CD14-positive monocyte (primary cell): Measurements from ENCODE around the gene POU6F2. TPM values are rescaled to one million over a fixed set of nuclear protein-coding genes. Genes with fewer than 3 reads are reported as not detected.

Source experiments
- DNase-seq, 3 donors: peaks; one replicate each; pipeline ENCODE4 v3.0.0-alpha.2; 2011 to 2022
- H2AFZ ChIP-seq: 2 replicates; pipeline ENCODE4 v1.6.0; 2012; ENCODE audit warnings: mild to moderate bottlenecking, low read depth, low read length, inconsistent platforms; ENCODE audit not compliant: insufficient read depth, poor library complexity, severe bottlenecking
- H3K27ac ChIP-seq, 2 donors: 1 replicate in 1 of 2; 2 replicates in 1 of 2; pipeline ENCODE4 v1.5.1; 2012 to 2013; ENCODE audit warnings: low read length in 2 of 2, control low read depth in 1 of 2, inconsistent platforms in 1 of 2, low read depth in 1 of 2, mild to moderate bottlenecking in 1 of 2
- H3K27me3 ChIP-seq, 2 donors: one replicate each; pipeline versions ENCODE4 v1.6.0 to v1.6.1; 2011 to 2013; ENCODE audit warnings: low read length in 2 of 2; ENCODE audit not compliant: control insufficient read depth in 2 of 2, insufficient read depth in 2 of 2
- H3K36me3 ChIP-seq, 2 donors: replicated peaks in 1 of 2; 1 replicate in 1 of 2; 2 replicates in 1 of 2; pipeline versions ENCODE4 v1.5.1 to v1.6.1; 2012 to 2013; ENCODE audit warnings: low read length in 2 of 2, control low read depth in 1 of 2, inconsistent platforms in 1 of 2, mild to moderate bottlenecking in 1 of 2; ENCODE audit not compliant: insufficient read depth in 2 of 2, control insufficient read depth in 1 of 2
- H3K4me1 ChIP-seq, 2 donors: 1 replicate in 1 of 2; 2 replicates in 1 of 2; pipeline versions ENCODE4 v1.5.1 to v1.6.1; 2012 to 2013; ENCODE audit warnings: low read length in 2 of 2, control low read depth in 1 of 2, inconsistent platforms in 1 of 2, mild to moderate bottlenecking in 1 of 2, moderate library complexity in 1 of 2; ENCODE audit not compliant: insufficient read depth in 2 of 2, control insufficient read depth in 1 of 2
- H3K4me2 ChIP-seq: replicated peaks from 2 replicates; pipeline ENCODE3; 2012; ENCODE audit warnings: low read length, moderate library complexity, mild to moderate bottlenecking; ENCODE audit not compliant: poor library complexity, severe bottlenecking; ENCODE audit errors: extremely low read depth
- H3K4me3 ChIP-seq, 3 experiments: fragments of 200-600 bp in 1 of 3; sonication (generic) in 1 of 3; replicated peaks in 1 of 3; 1 replicate in 2 of 3; 2 replicates in 1 of 3; pipeline ENCODE4 v1.5.1; 2011 to 2013; ENCODE audit warnings: low read length in 3 of 3, mild to moderate bottlenecking in 3 of 3, control low read depth in 2 of 3, low read depth in 2 of 3, inconsistent platforms in 1 of 3, moderate library complexity in 1 of 3
- H3K79me2 ChIP-seq: 2 replicates; pipeline ENCODE4 v1.6.0; 2012; ENCODE audit warnings: mild to moderate bottlenecking, control low read depth, inconsistent platforms, low read length, moderate library complexity; ENCODE audit not compliant: insufficient read depth
- H3K9ac ChIP-seq: 2 replicates; pipeline ENCODE4 v1.6.0; 2017; ENCODE audit warnings: low read length, mild to moderate bottlenecking; ENCODE audit not compliant: insufficient read depth, poor library complexity, severe bottlenecking
- H3K9me3 ChIP-seq, 2 donors: replicated peaks in 1 of 2; 1 replicate in 1 of 2; 2 replicates in 1 of 2; pipeline versions ENCODE4 v1.5.1 to v1.6.1; 2012 to 2013; ENCODE audit warnings: low read length in 2 of 2, control low read depth in 1 of 2; ENCODE audit not compliant: control insufficient read depth in 1 of 2, insufficient read depth in 1 of 2
- H4K20me1 ChIP-seq: 2 replicates; pipeline ENCODE4 v1.6.0; 2012; ENCODE audit warnings: mild to moderate bottlenecking, low read length, control low read depth, moderate library complexity; ENCODE audit not compliant: insufficient read depth
- H3K27ac Mint-ChIP-seq, 7 donors: one replicate each; pipeline ENCODE4 v1.8.0; 2020; ENCODE audit warnings: mild to moderate bottlenecking in 7 of 7, mixed read lengths in 7 of 7, moderate library complexity in 6 of 7, inconsistent platforms in 2 of 7
- H3K27me3 Mint-ChIP-seq, 3 donors: one replicate each; pipeline ENCODE4 v1.8.0; 2021 to 2022; ENCODE audit warnings: low read depth in 3 of 3, mild to moderate bottlenecking in 3 of 3, mixed read lengths in 3 of 3, moderate library complexity in 3 of 3, inconsistent platforms in 1 of 3
- H3K36me3 Mint-ChIP-seq, 2 donors: one replicate each; pipeline ENCODE4 v1.8.0; 2020; ENCODE audit warnings: mixed read lengths in 2 of 2, inconsistent platforms in 1 of 2, mild to moderate bottlenecking in 1 of 2
- H3K4me1 Mint-ChIP-seq: one replicate; pipeline ENCODE4 v1.8.0; 2020; ENCODE audit warnings: mild to moderate bottlenecking, mixed read lengths
- H3K4me3 Mint-ChIP-seq, 2 donors: one replicate each; pipeline ENCODE4 v1.8.0; 2020; ENCODE audit warnings: mild to moderate bottlenecking in 2 of 2, mixed read lengths in 2 of 2, moderate library complexity in 1 of 2
- H3K9me3 Mint-ChIP-seq, 7 donors: one replicate each; pipeline ENCODE4 v1.8.0; 2020 to 2022; ENCODE audit warnings: mixed read lengths in 7 of 7, mild to moderate bottlenecking in 6 of 7, moderate library complexity in 6 of 7, inconsistent platforms in 2 of 7
- CTCF ChIP-seq: fragments of 200-600 bp; IDR thresholded peaks from one replicate; pipeline ENCODE4 v1.8.0; 2022; ENCODE audit warnings: antibody characterized with exemption, mild to moderate bottlenecking
- WGBS: methylation state at CpG from one replicate; pipeline ENCODE4 v1.1.5; 2013; ENCODE audit warnings: missing lambda C conversion rate; ENCODE audit not compliant: insufficient coverage; 5-methylcytosine and 5-hydroxymethylcytosine counted together
- intact Hi-C, 2 donors: fragments of 100-400 bp; cut with micrococcal nuclease; formaldehyde crosslinking; loops; one replicate each; pipeline versions ENCODE4 v1.15.0 to v1.15.1; 2023
- polyA plus RNA-seq, 3 donors: library from polyadenylated mRNA; depleted of rRNA in 1 of 3; unstranded in 2 of 3; stranded (reverse) in 1 of 3; fragments of 300-500 nt in 2 of 3; fragments of >200 nt in 1 of 3; fragmentation: Illumina TruSeq in 2 of 3; gene quantifications; 1 replicate in 2 of 3; 2 replicates in 1 of 3; pipeline ENCODE4 v1.2.3, GENCODE V29; 2012 to 2021

The POU6F2 gene
- polyA plus RNA-seq, 3 donors, result not detected

- no peaks in the 10 kb centered on the region for H3K27me3 ChIP-seq
- no peak for DNase-seq
- no peaks in the 10 kb centered on the region for H4K20me1 ChIP-seq
- Mint-ChIP-seq H3K27me3 (peaks cover under 1 to 5% (median 2%) of the 10 kb centered on the region in 3 donors), H3K36me3 (no peaks in the 10 kb centered on the region), H3K4me1 (no peaks in the 10 kb centered on the region), H3K27ac (no peak overlapping the region), H3K9me3 (no peaks in the 10 kb centered on the region), H3K4me3 (no peak overlapping the region)
- H3K79me2 ChIP-seq, result no peaks in the 10 kb centered on the region
- no peaks in the 10 kb centered on the region for H3K9me3 ChIP-seq
- no peak overlapping the region for H3K9ac ChIP-seq
- no peak overlapping the region for H3K4me2 ChIP-seq
- H2AFZ ChIP-seq, result no peak overlapping the region
- H3K4me1 ChIP-seq, result no peaks in the 10 kb centered on the region
- H3K36me3 ChIP-seq, result no peaks in the 10 kb centered on the region
- no CpG with 5 or more reads among the region's 3 CpGs for WGBS
- H3K4me3 ChIP-seq, result no peak overlapping the region
- no peak overlapping the region for H3K27ac ChIP-seq
- intact Hi-C loops, result no loop called here
- TF ChIP-seq CTCF, result no peak
Measured at GRCh38 chr7:39446546-39446945, 468.8 kb downstream of the POU6F2 start.

DNA sequence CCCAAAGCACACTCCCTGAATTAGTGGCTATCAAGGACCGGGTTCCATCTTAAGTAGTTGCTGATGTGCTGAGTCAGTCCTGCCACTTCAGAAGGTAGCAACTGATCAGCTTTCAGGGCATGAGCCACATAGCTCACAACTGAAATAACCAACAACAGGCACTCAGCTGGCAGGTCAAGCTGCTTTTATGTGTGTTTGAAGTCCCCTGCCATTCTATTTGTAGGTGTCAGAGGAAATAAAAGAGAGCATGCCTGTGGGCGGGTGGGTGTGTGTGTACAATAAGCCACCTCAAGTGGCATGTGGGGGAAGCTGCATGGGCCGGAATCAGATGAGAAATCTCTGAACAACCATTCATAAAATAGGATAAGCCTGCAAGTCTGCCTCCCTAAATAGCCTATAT lies 474.2 kb downstream of the POU6F2 start:
- no peaks in the 10 kb centered on the region for H3K27me3 ChIP-seq
- no peaks in the 10 kb centered on the region for H3K36me3 ChIP-seq
- no peak overlapping the region for H2AFZ ChIP-seq
- Mint-ChIP-seq H3K4me3 (no peak overlapping the region), H3K27me3 (peaks cover 0 to 2% (median 1%) of the 10 kb centered on the region in 3 donors), H3K4me1 (no peaks in the 10 kb centered on the region), H3K9me3 (no peaks in the 10 kb centered on the region), H3K36me3 (no peaks in the 10 kb centered on the region), H3K27ac (no peak overlapping the region)
- no peak overlapping the region for H3K27ac ChIP-seq
- no peak overlapping the region for H3K9ac ChIP-seq
- H3K4me2 ChIP-seq, result no peak overlapping the region
- H3K4me3 ChIP-seq, result no peak overlapping the region
- no peaks in the 10 kb centered on the region for H4K20me1 ChIP-seq
- H3K9me3 ChIP-seq, result no peaks in the 10 kb centered on the region
- H3K79me2 ChIP-seq, result no peaks in the 10 kb centered on the region
- no peak for TF ChIP-seq CTCF
- DNase-seq, result no peak
- WGBS, result no CpG with 5 or more reads among the region's 3 CpGs
- intact Hi-C loops, result no loop called here
- no peaks in the 10 kb centered on the region for H3K4me1 ChIP-seq
